CD8-positive, alpha-beta memory T cell (primary cell): ENCODE results near the gene INTS4. TPM values are rescaled to one million over a fixed set of nuclear protein-coding genes. Genes with fewer than 3 reads are reported as not detected.
"Not testable (repeated sequence)": the region's sequence is repeated elsewhere in the genome, so short reads cannot be mapped to it uniquely, and the experiment has no call there.

Experiments used
- CTCF ChIA-PET: fragments of 350-600 bp; sonication (Branson Sonifier 250); formaldehyde crosslinking; loops from one replicate; lab custom pipeline; 2021; ENCODE audit warnings: antibody characterized with exemption; lab: Charles Lee
- POLR2A ChIA-PET: fragments of 350-600 bp; sonication (Branson Sonifier 250); formaldehyde crosslinking; loops from one replicate; lab custom pipeline; 2021; ENCODE audit warnings: antibody characterized with exemption; lab: Charles Lee
- DNase-seq, 5 donors: peaks; one replicate each; pipeline versions ENCODE4 v3.0.0 to v3.0.0-alpha.2; 2020 to 2022; ENCODE audit warnings: mixed read lengths in 1 of 5
- H3K27ac ChIP-seq: one replicate; pipeline ENCODE4 v1.7.0; 2013; ENCODE audit warnings: low read depth, mild to moderate bottlenecking, low read length, moderate library complexity
- H3K27me3 ChIP-seq: 2 replicates; pipeline ENCODE4 v1.7.0; 2013; ENCODE audit warnings: low read length, mild to moderate bottlenecking; ENCODE audit not compliant: insufficient read depth, poor library complexity, severe bottlenecking
- H3K36me3 ChIP-seq: 2 replicates; pipeline ENCODE4 v1.7.0; 2013; ENCODE audit warnings: mild to moderate bottlenecking, low read length, moderate library complexity; ENCODE audit not compliant: insufficient read depth
- H3K4me1 ChIP-seq: 2 replicates; pipeline ENCODE4 v1.7.0; 2013; ENCODE audit warnings: mild to moderate bottlenecking, low read length, moderate library complexity; ENCODE audit not compliant: insufficient read depth
- H3K4me3 ChIP-seq: 2 replicates; pipeline ENCODE4 v1.7.0; 2013; ENCODE audit warnings: mild to moderate bottlenecking, low read length
- H3K9me3 ChIP-seq: 2 replicates; pipeline ENCODE4 v1.7.0; 2013; ENCODE audit warnings: mild to moderate bottlenecking, low read length
- H3K27ac Mint-ChIP-seq, 8 donors: one replicate each; pipeline ENCODE4 v1.8.0; 2020 to 2021; ENCODE audit warnings: mixed read lengths in 8 of 8, mild to moderate bottlenecking in 6 of 8, inconsistent platforms in 3 of 8, moderate library complexity in 3 of 8
- H3K27me3 Mint-ChIP-seq, 2 donors: one replicate each; pipeline ENCODE4 v1.8.0; 2020 to 2021; ENCODE audit warnings: mixed read lengths in 2 of 2, mild to moderate bottlenecking in 1 of 2, moderate library complexity in 1 of 2
- H3K36me3 Mint-ChIP-seq, 3 donors: one replicate each; pipeline ENCODE4 v1.8.0; 2020 to 2021; ENCODE audit warnings: mixed read lengths in 3 of 3, inconsistent platforms in 1 of 3, mild to moderate bottlenecking in 1 of 3
- H3K4me1 Mint-ChIP-seq, 3 donors: one replicate each; pipeline ENCODE4 v1.8.0; 2020 to 2021; ENCODE audit warnings: mixed read lengths in 3 of 3, inconsistent platforms in 1 of 3, mild to moderate bottlenecking in 1 of 3
- H3K4me3 Mint-ChIP-seq, 7 donors: one replicate each; pipeline ENCODE4 v1.8.0; 2020 to 2021; ENCODE audit warnings: mixed read lengths in 7 of 7, mild to moderate bottlenecking in 6 of 7, moderate library complexity in 4 of 7, inconsistent platforms in 2 of 7
- H3K9me3 Mint-ChIP-seq, 5 donors: one replicate each; pipeline ENCODE4 v1.8.0; 2020 to 2022; ENCODE audit warnings: mixed read lengths in 5 of 5, mild to moderate bottlenecking in 3 of 5, moderate library complexity in 2 of 5, inconsistent platforms in 1 of 5
- polyA plus RNA-seq: library from polyadenylated mRNA; unstranded; fragments of 300-500 nt; fragmentation: Illumina TruSeq; gene quantifications from one replicate; pipeline ENCODE4 v1.2.3, GENCODE V29; 2021
- total RNA-seq, 2 experiments: library from RNA; stranded (reverse); gene quantifications; one replicate each; pipeline ENCODE4 v1.2.3, GENCODE V29; 2021

Gene INTS4
- total and polyA plus RNA-seq, 3 experiments from 2014 or later, result 44.5 to 54.9 (median 52.2) TPM

DNA sequence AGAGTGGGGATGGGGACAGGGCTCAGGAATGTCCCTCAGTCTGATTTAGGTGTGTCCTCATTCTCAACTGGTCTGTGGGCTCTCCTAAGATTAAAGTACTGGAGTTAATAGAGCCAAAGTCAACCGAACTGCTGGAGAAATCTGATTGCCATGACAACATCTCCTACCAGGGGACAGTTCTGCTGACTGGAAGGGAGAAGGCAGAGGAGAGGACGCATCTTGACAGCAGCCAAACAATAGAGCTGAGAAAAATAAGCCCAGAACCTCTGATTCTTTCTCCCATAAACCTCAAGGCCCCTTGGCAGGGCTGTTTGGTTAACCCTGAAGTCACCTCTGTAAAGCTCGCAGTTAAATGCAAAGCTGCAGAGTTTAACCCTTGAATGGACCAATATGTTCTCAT, 25.8 kb upstream of the INTS4 start:
- Mint-ChIP-seq H3K9me3 (no peaks in the 10 kb centered on the region), H3K4me1 (peaks cover 0 to 4% (median 0%) of the 10 kb centered on the region in 3 donors), H3K27me3 (peaks cover 11 to 21% of the 10 kb centered on the region in 2 donors), H3K27ac (no peak overlapping the region), H3K36me3 (no peaks in the 10 kb centered on the region), H3K4me3 (no peak overlapping the region)
- no peaks in the 10 kb centered on the region for H3K4me1 ChIP-seq
- CTCF ChIA-PET, result interaction anchor here (1.6 kb wide), 1 partner anchor 25 kb away, joined by 5 read pairs; no protein-coding TSS in a partner anchor
- H3K27ac ChIP-seq, result no peak overlapping the region
- DNase-seq, result no peak
- H3K27me3 ChIP-seq, result no peaks in the 10 kb centered on the region
- no peaks in the 10 kb centered on the region for H3K36me3 ChIP-seq
- POLR2A ChIA-PET, result no interaction called here
- H3K9me3 ChIP-seq, result no peaks in the 10 kb centered on the region
- H3K4me3 ChIP-seq, result no peak overlapping the region

DNA sequence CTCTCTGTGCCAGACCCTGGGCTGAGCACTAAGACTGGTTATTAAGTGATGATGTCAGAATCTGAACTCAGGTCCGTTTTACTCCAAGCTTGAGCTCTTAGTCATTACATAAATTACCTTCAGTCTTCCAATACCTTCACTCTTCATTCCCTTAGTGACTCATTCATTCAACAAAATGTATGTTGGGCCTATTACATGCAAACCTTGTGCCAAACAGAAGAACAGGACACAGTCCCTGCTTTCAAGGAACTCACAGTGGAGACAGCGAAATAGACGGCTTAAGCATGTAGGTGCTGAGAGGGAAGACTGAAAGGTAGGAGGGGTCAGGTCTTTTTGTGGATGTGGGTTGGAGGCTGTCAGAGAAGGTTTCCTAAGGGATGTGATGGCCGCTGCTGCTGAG, 25.3 kb upstream of the INTS4 start:
- ChIA-PET POLR2A (no interaction called here), CTCF (no interaction called here)
- Mint-ChIP-seq H3K27me3 (peaks cover 11 to 21% of the 10 kb centered on the region in 2 donors), H3K4me3 (no peak overlapping the region), H3K27ac (no peak overlapping the region), H3K9me3 (no peaks in the 10 kb centered on the region), H3K4me1 (peaks cover 0 to 4% (median 0%) of the 10 kb centered on the region in 3 donors), H3K36me3 (no peaks in the 10 kb centered on the region)
- no peaks in the 10 kb centered on the region for H3K4me1 ChIP-seq
- H3K27me3 ChIP-seq, result no peaks in the 10 kb centered on the region
- no peak overlapping the region for H3K27ac ChIP-seq
- H3K4me3 ChIP-seq, result no peak overlapping the region
- no peak for DNase-seq
- no peaks in the 10 kb centered on the region for H3K36me3 ChIP-seq
- no peaks in the 10 kb centered on the region for H3K9me3 ChIP-seq

DNA sequence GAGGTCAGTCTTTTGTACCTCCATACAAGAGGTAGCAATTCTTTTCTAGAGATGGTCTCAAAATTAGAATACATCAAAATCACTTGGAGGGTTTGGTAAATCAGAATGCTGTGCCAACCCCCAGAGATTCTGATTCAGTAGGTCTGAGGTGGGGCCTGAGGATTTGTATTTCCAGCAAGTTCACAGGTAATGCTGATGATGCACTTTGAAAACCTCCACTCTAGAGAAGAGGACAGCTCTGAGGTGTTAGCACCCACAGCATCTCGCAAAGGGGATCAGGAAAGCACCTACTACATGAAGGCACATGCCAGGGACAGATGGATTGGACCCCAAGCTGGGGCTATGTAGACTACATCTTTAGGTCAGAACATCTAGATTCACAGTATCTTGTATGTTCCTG, 21.4 kb upstream of the INTS4 start:
- ChIA-PET CTCF (no interaction called here), POLR2A (no interaction called here)
- no peak overlapping the region for H3K27ac Mint-ChIP-seq
- no peaks in the 10 kb centered on the region for H3K36me3 Mint-ChIP-seq
- Histone ChIP-seq H3K27ac (no peak overlapping the region), H3K4me3 (no peak overlapping the region), H3K9me3 (no peaks in the 10 kb centered on the region), H3K27me3 (no peaks in the 10 kb centered on the region), H3K36me3 (no peaks in the 10 kb centered on the region), H3K4me1 (no peaks in the 10 kb centered on the region)
- peaks cover 0 to 3% of the 10 kb centered on the region in 2 donors for H3K27me3 Mint-ChIP-seq
- DNase-seq, result no peak
- no peak overlapping the region for H3K4me3 Mint-ChIP-seq
- H3K9me3 Mint-ChIP-seq, result no peaks in the 10 kb centered on the region
- no peaks in the 10 kb centered on the region for H3K4me1 Mint-ChIP-seq

DNA sequence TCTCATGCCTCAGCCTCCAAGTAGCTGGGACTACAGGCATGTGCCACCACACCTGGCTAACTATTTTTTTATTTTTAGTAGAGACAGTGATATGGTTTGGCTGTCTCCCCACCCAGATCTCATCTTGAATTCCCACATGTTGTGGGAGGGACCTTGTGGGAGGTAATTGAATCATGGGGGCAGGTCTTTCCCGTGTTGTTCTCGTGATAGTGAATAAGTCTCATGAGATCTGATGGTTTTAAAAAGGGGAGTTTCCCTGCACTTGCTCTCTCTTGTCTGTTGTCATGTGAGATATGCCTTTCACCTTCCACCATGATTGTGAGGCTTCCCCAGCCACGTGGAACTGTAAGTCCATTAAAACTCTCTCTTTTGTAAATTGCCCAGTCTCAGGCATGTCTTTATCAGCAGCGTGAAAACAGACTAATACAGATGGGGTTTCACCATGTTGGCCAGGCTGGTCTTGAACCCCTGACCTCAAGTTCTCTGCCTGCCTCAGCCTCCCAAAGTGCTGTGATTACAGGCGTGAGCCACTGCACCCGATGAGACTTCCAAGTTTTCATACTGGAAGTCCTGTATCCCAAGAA, 20.6 kb upstream of the INTS4 start:
- H3K9me3 Mint-ChIP-seq, H3K4me3 Mint-ChIP-seq, H3K27me3 ChIP-seq, H3K4me1 ChIP-seq, H3K4me3 ChIP-seq, H3K36me3 ChIP-seq, H3K36me3 Mint-ChIP-seq, CTCF ChIA-PET, H3K4me1 Mint-ChIP-seq, DNase-seq, POLR2A ChIA-PET, H3K9me3 ChIP-seq, H3K27me3 Mint-ChIP-seq: not testable (repeated sequence)
- H3K27ac ChIP-seq, result peak overlapping the region; percentile 29
- H3K27ac Mint-ChIP-seq, result peak overlapping the region in 1 of 8 donors; percentile 27

DNA sequence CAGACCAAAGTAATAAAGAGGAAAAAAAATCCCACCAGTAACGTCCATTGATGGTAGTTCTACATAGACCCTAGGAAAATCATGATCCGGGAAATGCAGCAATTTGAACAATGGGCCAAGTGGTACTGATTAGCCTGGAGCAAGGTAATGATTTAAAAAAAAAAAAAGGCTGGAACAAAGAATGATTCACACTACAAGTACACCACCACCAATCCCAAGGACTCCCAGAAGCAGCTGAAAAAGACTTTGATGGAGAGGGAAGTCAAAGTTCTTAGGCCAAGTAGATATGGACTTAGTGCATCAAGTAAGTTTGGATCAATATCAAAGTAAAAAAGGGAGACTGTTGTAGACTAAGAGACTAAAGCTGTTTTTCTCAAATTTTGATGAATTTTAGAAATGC, 16.8 kb upstream of the INTS4 start:
- POLR2A ChIA-PET, result no interaction called here
- Histone ChIP-seq H3K4me3 (no peak overlapping the region), H3K9me3 (no peaks in the 10 kb centered on the region), H3K4me1 (no peaks in the 10 kb centered on the region), H3K27me3 (no peaks in the 10 kb centered on the region), H3K27ac (no peak overlapping the region), H3K36me3 (no peaks in the 10 kb centered on the region)
- peaks cover 4 to 8% of the 10 kb centered on the region in 2 donors for H3K27me3 Mint-ChIP-seq
- H3K27ac Mint-ChIP-seq, result peak overlapping the region in 1 of 8 donors; percentile 10
- H3K36me3 Mint-ChIP-seq, result no peaks in the 10 kb centered on the region
- CTCF ChIA-PET, result no interaction called here
- no peaks in the 10 kb centered on the region for H3K9me3 Mint-ChIP-seq
- no peaks in the 10 kb centered on the region for H3K4me1 Mint-ChIP-seq
- H3K4me3 Mint-ChIP-seq, result no peak overlapping the region
- no peak for DNase-seq

DNA sequence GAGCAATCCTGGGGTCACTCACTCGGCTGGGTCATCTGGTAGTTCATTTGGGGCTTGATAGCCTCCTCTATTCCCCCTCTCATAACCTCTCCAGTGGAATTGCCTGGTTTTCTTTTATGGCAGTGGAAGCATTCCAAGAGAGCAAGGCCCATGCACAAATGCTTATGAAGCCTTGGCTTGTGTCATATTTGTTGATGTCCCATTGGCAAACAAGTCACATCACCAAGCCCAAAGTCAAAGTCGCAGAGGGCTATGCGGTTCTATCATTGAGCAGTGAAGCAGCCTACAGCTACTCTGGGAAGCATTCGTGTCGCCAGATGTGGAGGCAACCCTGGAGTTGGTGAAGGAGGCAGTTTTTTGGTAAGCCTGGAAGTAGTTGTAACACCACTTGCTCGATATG, 16.3 kb upstream of the INTS4 start:
- Mint-ChIP-seq H3K4me3 (no peak overlapping the region), H3K4me1 (no peaks in the 10 kb centered on the region), H3K9me3 (no peaks in the 10 kb centered on the region), H3K27me3 (peaks cover 8% of the 10 kb centered on the region in 2 donors), H3K27ac (no peak overlapping the region), H3K36me3 (no peaks in the 10 kb centered on the region)
- no peaks in the 10 kb centered on the region for H3K4me1 ChIP-seq
- H3K36me3 ChIP-seq, result no peaks in the 10 kb centered on the region
- H3K9me3 ChIP-seq, result no peaks in the 10 kb centered on the region
- POLR2A ChIA-PET, result no interaction called here
- H3K27ac ChIP-seq, result no peak overlapping the region
- no peak overlapping the region for H3K4me3 ChIP-seq
- DNase-seq, result no peak
- no peaks in the 10 kb centered on the region for H3K27me3 ChIP-seq
- CTCF ChIA-PET, result no interaction called here

DNA sequence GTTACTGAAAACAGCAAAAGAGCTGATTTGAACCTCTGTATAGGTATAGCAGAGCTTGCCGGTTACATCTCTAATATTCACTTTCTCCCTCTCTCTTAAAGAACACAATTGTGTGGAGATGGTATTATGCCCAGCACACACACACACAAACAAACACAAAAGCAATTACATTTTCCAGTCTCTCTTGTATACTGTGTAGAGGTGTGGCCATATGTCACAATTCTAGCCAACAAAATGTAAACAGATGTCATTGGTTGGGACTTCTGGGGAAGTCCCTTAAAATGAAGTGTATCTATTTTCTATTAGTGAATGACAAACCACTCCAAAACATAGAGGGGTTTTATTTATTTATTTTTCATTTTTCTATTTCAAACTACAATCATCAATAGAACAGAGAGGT, 15.8 kb upstream of the INTS4 start:
- no peaks in the 10 kb centered on the region for H3K4me1 Mint-ChIP-seq
- no peaks in the 10 kb centered on the region for H3K9me3 ChIP-seq
- no peaks in the 10 kb centered on the region for H3K36me3 ChIP-seq
- no peak overlapping the region for H3K4me3 ChIP-seq
- H3K4me1 ChIP-seq, result no peaks in the 10 kb centered on the region
- no peaks in the 10 kb centered on the region for H3K27me3 ChIP-seq
- POLR2A ChIA-PET, result no interaction called here
- no peak overlapping the region for H3K27ac ChIP-seq
- CTCF ChIA-PET, result no interaction called here
- DNase-seq, result no peak
- H3K36me3 Mint-ChIP-seq, result no peaks in the 10 kb centered on the region
- H3K4me3 Mint-ChIP-seq, result no peak overlapping the region
- no peak overlapping the region for H3K27ac Mint-ChIP-seq
- H3K27me3 Mint-ChIP-seq, result peaks cover 7 to 8% of the 10 kb centered on the region in 2 donors
- no peaks in the 10 kb centered on the region for H3K9me3 Mint-ChIP-seq

DNA sequence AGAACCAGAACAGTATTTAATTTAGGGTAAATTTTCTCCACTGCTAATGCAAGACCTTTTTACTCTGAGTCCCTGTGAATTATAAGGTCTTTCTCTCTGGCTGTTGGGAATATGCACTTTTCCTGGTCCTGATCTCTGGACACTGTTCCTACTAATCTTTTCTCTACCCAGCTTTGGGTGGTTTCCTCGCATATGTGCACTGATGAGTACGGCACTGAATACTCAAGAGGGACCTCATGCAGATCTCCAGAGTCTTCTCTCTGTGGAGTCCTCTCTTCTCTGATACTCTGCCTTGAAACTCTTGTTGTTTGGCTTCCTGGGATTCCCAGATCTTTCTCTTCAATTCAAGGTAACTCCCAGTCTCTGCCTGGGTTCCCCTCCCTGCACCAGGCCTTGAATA, 14.6 kb upstream of the INTS4 start:
- no peaks in the 10 kb centered on the region for H3K4me1 ChIP-seq
- POLR2A ChIA-PET, result no interaction called here
- Mint-ChIP-seq H3K27ac (peak overlapping the region in 1 of 8 donors; percentile 32), H3K4me1 (no peaks in the 10 kb centered on the region), H3K36me3 (no peaks in the 10 kb centered on the region), H3K9me3 (no peaks in the 10 kb centered on the region), H3K27me3 (peaks cover 7 to 8% of the 10 kb centered on the region in 2 donors), H3K4me3 (no peak overlapping the region)
- no peaks in the 10 kb centered on the region for H3K27me3 ChIP-seq
- H3K9me3 ChIP-seq, result no peaks in the 10 kb centered on the region
- no peaks in the 10 kb centered on the region for H3K36me3 ChIP-seq
- no peak for DNase-seq
- H3K27ac ChIP-seq, result no peak overlapping the region
- CTCF ChIA-PET, result no interaction called here
- no peak overlapping the region for H3K4me3 ChIP-seq
